HL-60 (cell line): ENCODE measurements around the gene PTPN23.

ENCODE experiments used
- DNase-seq, 2 experiments: peaks; one replicate each; pipeline ENCODE4 v3.0.0-alpha.2; 2010 to 2020; ENCODE audit warnings: low read depth in 1 of 2, low spot score in 1 of 2
- H3K27ac ChIP-seq: fragments of 250-450 bp; sonication (Bioruptor Pico); replicated peaks from 2 replicates; pipeline ENCODE4 v1.5.1; 2020; ENCODE audit warnings: mild to moderate bottlenecking, moderate library complexity
- H3K27me3 ChIP-seq: fragments of 250-450 bp; sonication (Bioruptor Pico); 2 replicates; pipeline ENCODE4 v1.5.1; 2021; ENCODE audit warnings: mild to moderate bottlenecking, moderate library complexity; ENCODE audit not compliant: insufficient read depth, poor library complexity, severe bottlenecking
- H3K4me3 ChIP-seq: replicated peaks from 2 replicates; pipeline ENCODE4 v1.5.1; 2011; ENCODE audit warnings: mild to moderate bottlenecking, control low read depth, low read length; ENCODE audit not compliant: insufficient read depth
- GABPA ChIP-seq: IDR thresholded peaks from 2 replicates; pipeline ENCODE4 v1.6.1; 2012; ENCODE audit warnings: low read depth
- POLR2AphosphoS5 ChIP-seq: IDR thresholded peaks from 2 replicates; pipeline ENCODE4 v1.6.1; 2012; ENCODE audit warnings: low read depth
- SPI1 ChIP-seq: IDR thresholded peaks from 2 replicates; pipeline ENCODE4 v1.6.1; 2012; ENCODE audit warnings: low read depth, mild to moderate bottlenecking, borderline replicate concordance
- TF ChIP-seq, protein P1 (sequence below): IDR thresholded peaks from one replicate; pipeline ENCODE4 v1.5.1; 2011; ENCODE audit warnings: low read length, control low read depth, inconsistent platforms; ENCODE audit not compliant: insufficient read depth
- TF ChIP-seq, protein P2 (sequence below): IDR thresholded peaks from 2 replicates; pipeline ENCODE4 v1.6.1; 2012; ENCODE audit warnings: low read depth; ENCODE audit not compliant: insufficient replicate concordance

PTPN23 gene

GRCh38 chr3:47431225-47431624 is 50.4 kb downstream of the PTPN23 start:
- no peak for DNase-seq
- H3K27me3 ChIP-seq, result no peaks in the 10 kb centered on the region
- H3K27ac ChIP-seq, result no peak overlapping the region
- no peak overlapping the region for H3K4me3 ChIP-seq
- TF ChIP-seq, protein P1, sequence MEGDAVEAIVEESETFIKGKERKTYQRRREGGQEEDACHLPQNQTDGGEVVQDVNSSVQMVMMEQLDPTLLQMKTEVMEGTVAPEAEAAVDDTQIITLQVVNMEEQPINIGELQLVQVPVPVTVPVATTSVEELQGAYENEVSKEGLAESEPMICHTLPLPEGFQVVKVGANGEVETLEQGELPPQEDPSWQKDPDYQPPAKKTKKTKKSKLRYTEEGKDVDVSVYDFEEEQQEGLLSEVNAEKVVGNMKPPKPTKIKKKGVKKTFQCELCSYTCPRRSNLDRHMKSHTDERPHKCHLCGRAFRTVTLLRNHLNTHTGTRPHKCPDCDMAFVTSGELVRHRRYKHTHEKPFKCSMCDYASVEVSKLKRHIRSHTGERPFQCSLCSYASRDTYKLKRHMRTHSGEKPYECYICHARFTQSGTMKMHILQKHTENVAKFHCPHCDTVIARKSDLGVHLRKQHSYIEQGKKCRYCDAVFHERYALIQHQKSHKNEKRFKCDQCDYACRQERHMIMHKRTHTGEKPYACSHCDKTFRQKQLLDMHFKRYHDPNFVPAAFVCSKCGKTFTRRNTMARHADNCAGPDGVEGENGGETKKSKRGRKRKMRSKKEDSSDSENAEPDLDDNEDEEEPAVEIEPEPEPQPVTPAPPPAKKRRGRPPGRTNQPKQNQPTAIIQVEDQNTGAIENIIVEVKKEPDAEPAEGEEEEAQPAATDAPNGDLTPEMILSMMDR, result no peak
- TF ChIP-seq GABPA (no peak), SPI1 (no peak), POLR2AphosphoS5 (no peak)
- TF ChIP-seq, protein P2, sequence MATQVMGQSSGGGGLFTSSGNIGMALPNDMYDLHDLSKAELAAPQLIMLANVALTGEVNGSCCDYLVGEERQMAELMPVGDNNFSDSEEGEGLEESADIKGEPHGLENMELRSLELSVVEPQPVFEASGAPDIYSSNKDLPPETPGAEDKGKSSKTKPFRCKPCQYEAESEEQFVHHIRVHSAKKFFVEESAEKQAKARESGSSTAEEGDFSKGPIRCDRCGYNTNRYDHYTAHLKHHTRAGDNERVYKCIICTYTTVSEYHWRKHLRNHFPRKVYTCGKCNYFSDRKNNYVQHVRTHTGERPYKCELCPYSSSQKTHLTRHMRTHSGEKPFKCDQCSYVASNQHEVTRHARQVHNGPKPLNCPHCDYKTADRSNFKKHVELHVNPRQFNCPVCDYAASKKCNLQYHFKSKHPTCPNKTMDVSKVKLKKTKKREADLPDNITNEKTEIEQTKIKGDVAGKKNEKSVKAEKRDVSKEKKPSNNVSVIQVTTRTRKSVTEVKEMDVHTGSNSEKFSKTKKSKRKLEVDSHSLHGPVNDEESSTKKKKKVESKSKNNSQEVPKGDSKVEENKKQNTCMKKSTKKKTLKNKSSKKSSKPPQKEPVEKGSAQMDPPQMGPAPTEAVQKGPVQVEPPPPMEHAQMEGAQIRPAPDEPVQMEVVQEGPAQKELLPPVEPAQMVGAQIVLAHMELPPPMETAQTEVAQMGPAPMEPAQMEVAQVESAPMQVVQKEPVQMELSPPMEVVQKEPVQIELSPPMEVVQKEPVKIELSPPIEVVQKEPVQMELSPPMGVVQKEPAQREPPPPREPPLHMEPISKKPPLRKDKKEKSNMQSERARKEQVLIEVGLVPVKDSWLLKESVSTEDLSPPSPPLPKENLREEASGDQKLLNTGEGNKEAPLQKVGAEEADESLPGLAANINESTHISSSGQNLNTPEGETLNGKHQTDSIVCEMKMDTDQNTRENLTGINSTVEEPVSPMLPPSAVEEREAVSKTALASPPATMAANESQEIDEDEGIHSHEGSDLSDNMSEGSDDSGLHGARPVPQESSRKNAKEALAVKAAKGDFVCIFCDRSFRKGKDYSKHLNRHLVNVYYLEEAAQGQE, result no peak

GRCh38 chr3:47432673-47433072 is 51.9 kb downstream of the PTPN23 start:
- TF ChIP-seq GABPA, result no peak
- TF ChIP-seq POLR2AphosphoS5, result no peak
- TF ChIP-seq SPI1, result no peak
- TF ChIP-seq, protein P2, result no peak
- TF ChIP-seq, protein P1, result no peak
- Histone ChIP-seq H3K27ac (no peak overlapping the region), H3K27me3 (no peaks in the 10 kb centered on the region), H3K4me3 (no peak overlapping the region)
- DNase-seq, result no peak

DNA sequence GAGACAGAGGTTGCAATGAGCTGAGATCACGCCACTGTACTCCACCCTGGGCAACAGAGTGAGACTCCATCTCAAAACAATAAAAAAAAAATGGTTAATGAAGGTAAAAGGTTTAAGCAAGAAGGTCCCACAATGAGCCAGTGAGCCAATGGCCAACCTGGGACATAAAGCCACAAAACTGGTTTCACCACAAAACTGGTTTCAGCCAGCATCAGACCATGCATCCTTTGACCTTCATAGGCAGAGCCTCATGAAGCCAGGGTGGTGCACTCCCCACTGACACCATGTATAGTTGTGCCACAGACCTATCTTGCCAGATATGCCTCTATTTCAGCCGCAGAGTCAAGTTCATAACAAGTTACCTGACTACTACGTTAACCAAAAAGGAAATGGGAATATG is 53.0 kb downstream of the PTPN23 start:
- DNase-seq, result no peak

More for the DNA sequence above, 53.0 kb downstream of the PTPN23 start:
- no peaks in the 10 kb centered on the region for H3K27me3 ChIP-seq
- H3K27ac ChIP-seq, result no peak overlapping the region
- no peak for TF ChIP-seq SPI1
- TF ChIP-seq GABPA, result no peak
- TF ChIP-seq, protein P2, result no peak
- no peak for TF ChIP-seq POLR2AphosphoS5
- TF ChIP-seq, protein P1, result no peak
- H3K4me3 ChIP-seq, result no peak overlapping the region
